ENCODE results near the gene DENND6A. TPM values are rescaled to one million over a fixed set of nuclear protein-coding genes. Genes with fewer than 3 reads are reported as not detected.

The DENND6A gene
- total RNA-seq, 1 donor from 2014 or later = 35.4 TPM

DNA sequence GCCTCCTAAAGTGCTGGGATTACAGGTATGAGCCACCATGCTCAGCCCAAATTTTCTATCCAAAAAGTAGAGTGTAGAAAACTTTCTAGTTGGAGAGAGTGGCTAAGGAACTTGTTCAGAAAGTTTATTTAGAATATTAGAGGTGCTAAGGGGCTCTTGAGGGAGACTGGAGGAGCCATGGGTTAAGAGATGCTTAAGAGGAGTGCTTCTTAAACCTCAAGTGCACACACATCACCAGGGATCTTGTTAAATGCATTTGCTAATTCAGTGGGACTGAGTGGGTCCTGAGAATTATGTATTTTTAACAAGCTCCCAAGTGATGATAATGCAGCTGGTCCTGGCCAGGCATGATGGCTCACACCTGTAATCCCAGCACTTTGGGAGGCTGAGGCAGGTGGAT is 33.5 kb upstream of the DENND6A start:
- TF ChIP-seq EZH2 (IDR thresholded peaks at IDR 0.05) (no peak), EZH2phosphoT487 (IDR thresholded peaks at IDR 0.05) (no peak)
- TF ChIP-seq, protein P1, sequence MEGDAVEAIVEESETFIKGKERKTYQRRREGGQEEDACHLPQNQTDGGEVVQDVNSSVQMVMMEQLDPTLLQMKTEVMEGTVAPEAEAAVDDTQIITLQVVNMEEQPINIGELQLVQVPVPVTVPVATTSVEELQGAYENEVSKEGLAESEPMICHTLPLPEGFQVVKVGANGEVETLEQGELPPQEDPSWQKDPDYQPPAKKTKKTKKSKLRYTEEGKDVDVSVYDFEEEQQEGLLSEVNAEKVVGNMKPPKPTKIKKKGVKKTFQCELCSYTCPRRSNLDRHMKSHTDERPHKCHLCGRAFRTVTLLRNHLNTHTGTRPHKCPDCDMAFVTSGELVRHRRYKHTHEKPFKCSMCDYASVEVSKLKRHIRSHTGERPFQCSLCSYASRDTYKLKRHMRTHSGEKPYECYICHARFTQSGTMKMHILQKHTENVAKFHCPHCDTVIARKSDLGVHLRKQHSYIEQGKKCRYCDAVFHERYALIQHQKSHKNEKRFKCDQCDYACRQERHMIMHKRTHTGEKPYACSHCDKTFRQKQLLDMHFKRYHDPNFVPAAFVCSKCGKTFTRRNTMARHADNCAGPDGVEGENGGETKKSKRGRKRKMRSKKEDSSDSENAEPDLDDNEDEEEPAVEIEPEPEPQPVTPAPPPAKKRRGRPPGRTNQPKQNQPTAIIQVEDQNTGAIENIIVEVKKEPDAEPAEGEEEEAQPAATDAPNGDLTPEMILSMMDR (IDR thresholded peaks at IDR 0.05) = no peak
- Mint-ChIP-seq H3K27ac (no peak overlapping the region), H3K36me3 (no peaks in the 10 kb centered on the region), H3K4me1 (peaks cover 3% of the 10 kb centered on the region), H3K4me3 (no peak overlapping the region), H3K9me3 (no peaks in the 10 kb centered on the region), H3K27me3 (ENCODE audit: insufficient read depth, low read depth) (peaks cover 5% of the 10 kb centered on the region)
- H3K4me3 ChIP-seq = no peak overlapping the region
- H3F3A ChIP-seq (ENCODE audit: low read depth) = no peaks in the 10 kb centered on the region
- H3K27ac ChIP-seq = no peak overlapping the region
- H2AFZ ChIP-seq (replicated peaks) = no peak overlapping the region
- H3K4me1 ChIP-seq = no peaks in the 10 kb centered on the region
- no peaks in the 10 kb centered on the region for H3K79me2 ChIP-seq (ENCODE audit: low read depth)
- H3K9ac ChIP-seq = no peak overlapping the region
- no peaks in the 10 kb centered on the region for H4K20me1 ChIP-seq (ENCODE audit: low read depth)
- H3K36me3 ChIP-seq = no peaks in the 10 kb centered on the region
- no peak for DNase-seq (ENCODE audit: low spot score)
- H3K4me2 ChIP-seq = no peak overlapping the region
- H3K9me3 ChIP-seq (ENCODE audit: low read depth) = no peaks in the 10 kb centered on the region
- H3K27me3 ChIP-seq = no peaks in the 10 kb centered on the region

DNA sequence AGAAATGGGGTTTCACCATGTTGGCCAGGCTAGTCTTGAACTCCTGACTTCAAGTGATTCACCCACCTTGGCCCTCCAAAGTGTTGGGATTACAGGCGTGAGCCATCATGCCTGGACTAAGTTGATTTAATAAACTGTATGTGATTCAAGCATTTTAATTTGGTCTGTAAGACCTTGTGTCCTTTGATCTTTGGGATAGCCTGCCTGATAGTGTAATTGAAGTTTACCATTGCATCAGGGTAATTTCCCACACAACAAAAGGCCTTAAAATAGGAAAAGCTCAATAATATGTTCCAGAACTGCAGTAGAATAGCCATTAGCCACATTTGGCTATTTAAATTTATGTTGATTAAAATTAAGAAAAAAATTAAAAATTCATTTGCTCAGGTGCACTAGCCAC is 25.2 kb upstream of the DENND6A start:
- H3K4me2 ChIP-seq = no peak overlapping the region
- H3K9ac ChIP-seq = no peak overlapping the region
- H3K36me3 ChIP-seq = no peaks in the 10 kb centered on the region
- Mint-ChIP-seq H3K4me1 (no peaks in the 10 kb centered on the region), H3K9me3 (no peaks in the 10 kb centered on the region), H3K27ac (no peak overlapping the region), H3K27me3 (ENCODE audit: insufficient read depth, low read depth) (peaks cover 2% of the 10 kb centered on the region), H3K4me3 (no peak overlapping the region), H3K36me3 (no peaks in the 10 kb centered on the region)
- no peaks in the 10 kb centered on the region for H3K79me2 ChIP-seq (ENCODE audit: low read depth)
- H3F3A ChIP-seq (ENCODE audit: low read depth) = no peaks in the 10 kb centered on the region
- H3K4me3 ChIP-seq = no peak overlapping the region
- TF ChIP-seq EZH2phosphoT487 (IDR thresholded peaks at IDR 0.05) (no peak), EZH2 (IDR thresholded peaks at IDR 0.05) (no peak)
- TF ChIP-seq, protein P1 (IDR thresholded peaks at IDR 0.05) = no peak
- no peaks in the 10 kb centered on the region for H3K27me3 ChIP-seq
- H3K4me1 ChIP-seq = no peaks in the 10 kb centered on the region
- no peaks in the 10 kb centered on the region for H3K9me3 ChIP-seq (ENCODE audit: low read depth)
- H2AFZ ChIP-seq (replicated peaks) = no peak overlapping the region
- no peak for DNase-seq (ENCODE audit: low spot score)
- H4K20me1 ChIP-seq (ENCODE audit: low read depth) = no peaks in the 10 kb centered on the region
- H3K27ac ChIP-seq = no peak overlapping the region

DNA sequence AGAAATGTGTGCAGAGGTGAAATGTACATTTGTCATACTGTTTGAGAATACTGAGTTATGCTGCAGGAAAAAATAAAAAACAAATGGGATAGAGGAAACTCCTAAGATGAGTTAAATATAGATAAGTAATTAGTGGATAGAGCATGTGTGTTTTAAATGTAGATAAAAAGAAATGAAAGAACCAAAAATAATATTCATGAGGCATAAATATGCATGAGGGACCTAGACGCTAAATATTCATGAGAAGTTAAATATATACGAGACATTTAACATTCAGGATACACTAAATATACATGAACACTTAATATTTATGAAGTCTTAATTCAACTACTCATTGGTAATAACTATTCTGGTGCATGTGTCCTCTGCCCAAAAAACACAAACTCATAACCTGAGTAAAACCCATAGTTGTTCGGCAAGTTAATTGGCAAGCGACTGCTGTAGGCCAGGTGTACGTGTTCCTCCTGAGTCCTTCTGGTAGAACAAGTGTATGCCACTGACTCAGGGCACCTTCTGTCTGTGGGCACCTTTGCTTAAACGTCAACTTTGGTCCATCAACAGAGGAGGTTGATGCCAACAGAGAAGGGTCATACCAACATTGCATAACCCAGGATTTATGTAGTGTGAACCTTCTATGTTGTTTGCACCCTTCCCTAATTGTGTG is 24.5 kb upstream of the DENND6A start:
- H3K9me3 ChIP-seq (ENCODE audit: low read depth) = no peaks in the 10 kb centered on the region
- H3K4me3 ChIP-seq = no peak overlapping the region
- no peaks in the 10 kb centered on the region for H3K4me1 ChIP-seq
- H4K20me1 ChIP-seq (ENCODE audit: low read depth) = no peaks in the 10 kb centered on the region
- H2AFZ ChIP-seq (replicated peaks) = no peak overlapping the region
- H3K79me2 ChIP-seq (ENCODE audit: low read depth) = no peaks in the 10 kb centered on the region
- DNase-seq (ENCODE audit: low spot score) = no peak
- no peak for TF ChIP-seq EZH2phosphoT487 (IDR thresholded peaks at IDR 0.05)
- TF ChIP-seq, protein P1 (IDR thresholded peaks at IDR 0.05) = no peak
- H3K27me3 ChIP-seq = no peaks in the 10 kb centered on the region
- H3K4me3 Mint-ChIP-seq = no peak overlapping the region
- no peaks in the 10 kb centered on the region for H3K36me3 Mint-ChIP-seq
- H3K9me3 Mint-ChIP-seq = no peaks in the 10 kb centered on the region
- H3K27me3 Mint-ChIP-seq (ENCODE audit: insufficient read depth, low read depth) = peaks cover 2% of the 10 kb centered on the region
- no peak overlapping the region for H3K27ac ChIP-seq
- H3K4me1 Mint-ChIP-seq = no peaks in the 10 kb centered on the region
- no peaks in the 10 kb centered on the region for H3F3A ChIP-seq (ENCODE audit: low read depth)
- no peak overlapping the region for H3K4me2 ChIP-seq
- H3K27ac Mint-ChIP-seq = no peak overlapping the region
- H3K9ac ChIP-seq = no peak overlapping the region
- H3K36me3 ChIP-seq = no peaks in the 10 kb centered on the region

Data from neural progenitor cell (in vitro differentiated cells).